ENCODE data around the gene VRK3.
"Not testable (repeated sequence)": the region's sequence is repeated elsewhere in the genome, so short reads cannot be mapped to it uniquely, and the experiment has no call there.

Gene VRK3

DNA sequence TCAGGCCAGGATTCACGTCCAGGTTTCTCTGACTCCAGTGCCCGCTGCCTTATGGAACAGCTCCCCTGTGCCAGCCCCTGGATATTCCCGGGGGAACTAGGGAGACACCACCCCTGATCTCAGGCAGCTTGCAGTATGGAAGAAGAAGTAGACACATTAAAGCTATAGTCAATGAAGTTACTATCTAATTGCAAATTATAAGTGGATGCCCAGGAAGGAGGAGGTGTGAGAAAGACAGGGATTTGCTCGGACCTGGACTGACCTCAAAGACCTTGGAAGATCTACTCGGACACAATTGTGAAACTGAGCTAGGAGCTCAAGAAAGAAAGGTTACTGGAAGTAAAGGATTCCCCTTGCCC, 74.6 kb downstream of the VRK3 start:
- Histone ChIP-seq H3F3A (ENCODE audit: control insufficient read depth, insufficient read depth) (no peaks in the 10 kb centered on the region), H3K27ac (ENCODE audit: low read depth, low read length) (no peak overlapping the region), H3K9me2 (replicated peaks; ENCODE audit: control insufficient read depth, low read length) (no peaks in the 10 kb centered on the region), H3K27me3 (ENCODE audit: control insufficient read depth, low read length) (peaks cover 14% of the 10 kb centered on the region; the same call in 1 of the 2 replicates), H4K20me1 (ENCODE audit: control insufficient read depth, insufficient read depth, low read depth, low read length) (no peaks in the 10 kb centered on the region), H3K79me2 (ENCODE audit: control insufficient read depth, low read length) (no peaks in the 10 kb centered on the region), H3K4me2 (ENCODE audit: low read length) (no peak overlapping the region), H3K4me1 (ENCODE audit: control insufficient read depth, low read length) (peaks cover 14% of the 10 kb centered on the region), H3K4me3 (ENCODE audit: low read length) (no peak overlapping the region), H3K36me3 (ENCODE audit: control insufficient read depth, low read length) (no peaks in the 10 kb centered on the region), H3K9me3 (ENCODE audit: control insufficient read depth, insufficient read depth, low read length) (no peaks in the 10 kb centered on the region)
- TF ChIP-seq, protein P1, sequence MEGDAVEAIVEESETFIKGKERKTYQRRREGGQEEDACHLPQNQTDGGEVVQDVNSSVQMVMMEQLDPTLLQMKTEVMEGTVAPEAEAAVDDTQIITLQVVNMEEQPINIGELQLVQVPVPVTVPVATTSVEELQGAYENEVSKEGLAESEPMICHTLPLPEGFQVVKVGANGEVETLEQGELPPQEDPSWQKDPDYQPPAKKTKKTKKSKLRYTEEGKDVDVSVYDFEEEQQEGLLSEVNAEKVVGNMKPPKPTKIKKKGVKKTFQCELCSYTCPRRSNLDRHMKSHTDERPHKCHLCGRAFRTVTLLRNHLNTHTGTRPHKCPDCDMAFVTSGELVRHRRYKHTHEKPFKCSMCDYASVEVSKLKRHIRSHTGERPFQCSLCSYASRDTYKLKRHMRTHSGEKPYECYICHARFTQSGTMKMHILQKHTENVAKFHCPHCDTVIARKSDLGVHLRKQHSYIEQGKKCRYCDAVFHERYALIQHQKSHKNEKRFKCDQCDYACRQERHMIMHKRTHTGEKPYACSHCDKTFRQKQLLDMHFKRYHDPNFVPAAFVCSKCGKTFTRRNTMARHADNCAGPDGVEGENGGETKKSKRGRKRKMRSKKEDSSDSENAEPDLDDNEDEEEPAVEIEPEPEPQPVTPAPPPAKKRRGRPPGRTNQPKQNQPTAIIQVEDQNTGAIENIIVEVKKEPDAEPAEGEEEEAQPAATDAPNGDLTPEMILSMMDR (IDR thresholded peaks at IDR 0.05; ENCODE audit: low read depth, low read length, poor library complexity, severe bottlenecking), result no peak
- TF ChIP-seq EZH2phosphoT487 (IDR thresholded peaks at IDR 0.05; ENCODE audit: borderline replicate concordance, low read length), result no peak

DNA sequence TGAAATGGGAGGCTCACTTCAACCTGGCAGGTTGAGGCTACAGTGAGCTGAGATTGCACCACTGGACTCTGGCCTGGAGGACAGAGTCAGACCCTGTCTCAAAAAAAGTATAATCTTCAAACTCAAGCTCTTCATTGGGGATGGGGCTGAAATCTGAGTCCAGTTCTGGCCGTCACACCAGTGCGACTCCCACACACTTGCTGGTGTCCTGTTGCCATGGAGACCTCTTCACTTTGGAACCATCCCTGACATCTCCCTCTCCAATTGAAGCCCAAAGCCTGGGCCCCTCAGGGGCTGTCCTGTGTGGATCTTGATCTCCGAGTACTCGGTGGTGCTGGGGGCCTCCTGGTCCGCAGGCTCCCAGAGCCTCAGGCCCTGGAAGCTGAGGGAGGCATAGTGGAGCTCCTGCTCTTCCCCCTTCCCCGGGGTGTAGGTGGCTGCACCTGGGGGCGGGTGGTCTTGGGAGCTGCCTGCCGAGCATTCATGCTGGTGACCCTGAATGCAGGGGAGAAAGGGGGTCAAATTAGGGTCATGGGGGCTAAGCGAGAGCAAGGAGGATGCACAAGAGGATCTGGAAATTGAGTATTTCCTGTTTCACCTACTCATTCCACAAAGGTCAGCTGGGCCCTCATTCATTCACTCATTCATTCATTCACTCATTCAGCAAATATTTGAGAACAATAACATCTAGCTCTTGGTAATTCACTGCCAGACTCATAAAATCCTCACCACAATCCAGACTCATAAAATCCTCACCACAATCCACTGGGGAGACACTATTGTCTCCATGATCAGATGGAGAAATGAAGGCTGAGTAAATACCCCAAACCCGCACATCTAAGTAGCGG, 75.2 kb downstream of the VRK3 start:
- Histone ChIP-seq H3K9me2 (replicated peaks; ENCODE audit: control insufficient read depth, low read length) (no peaks in the 10 kb centered on the region), H3K79me2 (ENCODE audit: control insufficient read depth, low read length) (no peaks in the 10 kb centered on the region), H3K27me3 (ENCODE audit: control insufficient read depth, low read length) (peaks cover 14% of the 10 kb centered on the region; the same call in 1 of the 2 replicates), H3F3A (ENCODE audit: control insufficient read depth, insufficient read depth) (no peaks in the 10 kb centered on the region; the same call in 1 of the 2 replicates), H3K4me3 (ENCODE audit: low read length) (no peak overlapping the region), H3K36me3 (ENCODE audit: control insufficient read depth, low read length) (no peaks in the 10 kb centered on the region), H4K20me1 (ENCODE audit: control insufficient read depth, insufficient read depth, low read depth, low read length) (no peaks in the 10 kb centered on the region), H3K9me3 (ENCODE audit: control insufficient read depth, insufficient read depth, low read length) (no peaks in the 10 kb centered on the region), H3K27ac (ENCODE audit: low read depth, low read length) (no peak overlapping the region), H3K4me2 (ENCODE audit: low read length) (no peak overlapping the region), H3K4me1 (ENCODE audit: control insufficient read depth, low read length) (peaks cover 18% of the 10 kb centered on the region)
- TF ChIP-seq, protein P1 (IDR thresholded peaks at IDR 0.05; ENCODE audit: low read depth, low read length, poor library complexity, severe bottlenecking), result no peak
- TF ChIP-seq EZH2phosphoT487 (IDR thresholded peaks at IDR 0.05; ENCODE audit: borderline replicate concordance, low read length), result no peak

DNA sequence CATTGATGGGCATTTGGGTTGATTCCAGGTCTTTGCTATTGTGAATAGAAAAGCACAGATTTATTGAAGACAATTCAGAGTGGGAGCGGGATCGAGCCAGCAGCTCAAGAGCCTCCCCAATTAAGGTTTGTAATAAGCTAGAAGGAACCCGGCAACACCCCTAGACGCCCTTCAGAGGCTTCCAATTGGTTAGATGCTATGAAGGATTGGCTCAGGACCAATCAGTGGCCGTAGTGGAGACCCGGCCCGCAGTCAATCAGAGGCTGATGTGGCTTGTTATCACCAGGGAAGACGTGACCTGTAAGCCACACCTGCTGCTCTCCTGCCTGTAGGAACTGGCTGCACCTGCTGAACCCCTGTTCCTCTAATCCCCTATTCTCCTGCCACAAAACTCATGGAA, 78.8 kb downstream of the VRK3 start:
- no peaks in the 10 kb centered on the region for H3K36me3 ChIP-seq (ENCODE audit: control insufficient read depth, low read length)

DNA sequence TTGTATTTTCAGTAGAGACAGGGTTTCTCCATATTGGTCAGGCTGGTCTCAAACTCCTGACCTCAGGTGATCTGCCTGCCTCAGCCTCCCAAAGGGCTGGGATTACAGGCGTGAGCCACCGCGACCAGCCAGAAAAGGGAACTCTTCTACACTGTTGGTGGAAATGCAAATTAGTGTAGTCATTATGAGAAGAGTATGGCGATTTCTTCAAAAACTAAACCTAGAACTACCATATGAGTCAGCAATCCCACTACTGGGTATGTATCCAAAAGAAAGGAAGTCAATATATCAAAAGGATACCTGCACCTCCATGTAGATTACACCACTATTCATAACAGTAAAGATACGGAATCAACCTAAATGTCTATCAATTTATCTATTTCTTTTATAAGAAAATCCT, 80.6 kb downstream of the VRK3 start:
- H3K27me3 ChIP-seq (ENCODE audit: control insufficient read depth, low read length); H3K9me3 ChIP-seq (ENCODE audit: control insufficient read depth, insufficient read depth, low read length); H3K4me3 ChIP-seq (ENCODE audit: low read length); H3K9me2 ChIP-seq (replicated peaks; ENCODE audit: control insufficient read depth, low read length); H4K20me1 ChIP-seq (ENCODE audit: control insufficient read depth, insufficient read depth, low read depth, low read length); H3K4me1 ChIP-seq (ENCODE audit: control insufficient read depth, low read length); H3F3A ChIP-seq (ENCODE audit: control insufficient read depth, insufficient read depth); H3K4me2 ChIP-seq (ENCODE audit: low read length); H3K36me3 ChIP-seq (ENCODE audit: control insufficient read depth, low read length); H3K79me2 ChIP-seq (ENCODE audit: control insufficient read depth, low read length); H3K27ac ChIP-seq (ENCODE audit: low read depth, low read length): not testable (repeated sequence)

More for the DNA sequence above, 78.8 kb downstream of the VRK3 start:
- Histone ChIP-seq H3K27ac (ENCODE audit: low read depth, low read length) (no peak overlapping the region), H3K27me3 (ENCODE audit: control insufficient read depth, low read length) (peaks cover 6% of the 10 kb centered on the region; the same call in 1 of the 2 replicates), H3K4me3 (ENCODE audit: low read length) (no peak overlapping the region), H3K79me2 (ENCODE audit: control insufficient read depth, low read length) (no peaks in the 10 kb centered on the region), H3K9me2 (replicated peaks; ENCODE audit: control insufficient read depth, low read length) (no peaks in the 10 kb centered on the region), H3F3A (ENCODE audit: control insufficient read depth, insufficient read depth) (no peaks in the 10 kb centered on the region; the same call in 1 of the 2 replicates), H3K4me2 (ENCODE audit: low read length) (no peak overlapping the region), H3K4me1 (ENCODE audit: control insufficient read depth, low read length) (0 out of 2 replicates have a peak, but pooled peaks cover 4% of the 10 kb centered on the region), H3K9me3 (ENCODE audit: control insufficient read depth, insufficient read depth, low read length) (no peaks in the 10 kb centered on the region), H4K20me1 (ENCODE audit: control insufficient read depth, insufficient read depth, low read depth, low read length) (no peaks in the 10 kb centered on the region)
- TF ChIP-seq EZH2phosphoT487 (IDR thresholded peaks at IDR 0.05; ENCODE audit: borderline replicate concordance, low read length), result no peak
- TF ChIP-seq, protein P1 (IDR thresholded peaks at IDR 0.05; ENCODE audit: low read depth, low read length, poor library complexity, severe bottlenecking), result no peak
